Stomach (tissue), 9 donors: ENCODE results near the gene DIAPH2. TPM values are rescaled to one million over a fixed set of nuclear protein-coding genes. Genes with fewer than 3 reads are reported as not detected.

ENCODE experiments used
- DNase-seq, 2 donors: peaks; one replicate each; pipeline versions ENCODE4 v3.0.0 to v3.0.0-alpha.2; 2013 to 2019
- H3K27ac ChIP-seq, 5 donors: fragments of 200-600 bp in 4 of 5; sonication (generic) in 4 of 5; one replicate each; pipeline ENCODE4 v1.5.1; 2013 to 2019; ENCODE audit warnings: mild to moderate bottlenecking in 1 of 5, moderate library complexity in 1 of 5
- H3K27me3 ChIP-seq, 3 donors: fragments of 200-600 bp; sonication (generic); one replicate each; pipeline ENCODE4 v1.5.1; 2017 to 2019; ENCODE audit warnings: mixed run types in 1 of 3
- H3K36me3 ChIP-seq, 4 donors: fragments of 200-600 bp; sonication (generic); 1 replicate in 3 of 4; 2 replicates in 1 of 4; pipeline ENCODE4 v1.5.1; 2016 to 2019
- H3K4me1 ChIP-seq, 4 donors: fragments of 200-600 bp; sonication (generic); one replicate each; pipeline ENCODE4 v1.5.1; 2016 to 2019
- H3K4me3 ChIP-seq, 4 donors: fragments of 200-600 bp; sonication (generic) in 3 of 4; one replicate each; pipeline ENCODE4 v1.5.1; 2016 to 2019; ENCODE audit warnings: mild to moderate bottlenecking in 1 of 4
- H3K9me3 ChIP-seq, 4 donors: fragments of 200-600 bp; sonication (generic); one replicate each; pipeline ENCODE4 v1.5.1; 2016 to 2019
- CTCF ChIP-seq, 7 experiments: fragments of 450-650 bp in 4 of 7; fragments of 200-600 bp in 3 of 7; sonication (generic) in 3 of 7; IDR thresholded peaks; one replicate each; pipeline ENCODE4 v1.5.1; 2016 to 2019; ENCODE audit warnings: antibody characterized with exemption in 7 of 7, control low read depth in 2 of 7, mild to moderate bottlenecking in 1 of 7
- EP300 ChIP-seq: sonication (generic); formaldehyde crosslinking; IDR thresholded peaks from one replicate; pipeline ENCODE4 v1.6.1; 2017; ENCODE audit warnings: antibody characterized with exemption
- POLR2A ChIP-seq, 4 donors: fragments of 450-650 bp; IDR thresholded peaks; one replicate each; pipeline ENCODE4 v1.6.1; 2016; ENCODE audit warnings: antibody characterized with exemption in 4 of 4, control low read depth in 2 of 4, mild to moderate bottlenecking in 1 of 4, moderate library complexity in 1 of 4
- POLR2AphosphoS5 ChIP-seq, 3 donors: sonication (generic); formaldehyde crosslinking; IDR thresholded peaks; one replicate each; pipeline ENCODE4 v1.6.1; 2016; ENCODE audit warnings: antibody characterized with exemption in 3 of 3
- WGBS, 5 donors: extraction: QIAGEN DNeasy Blood & Tissue Kit in 3 of 5; methylation state at CpG; one replicate each; pipeline versions ENCODE4 v1.1.5 to v1.1.7; 2013 to 2018; 5-methylcytosine and 5-hydroxymethylcytosine counted together
- intact Hi-C: fragments of 100-400 bp; cut with DNase I; formaldehyde crosslinking; loops from one replicate; pipeline ENCODE4 v1.15.1; 2023; ENCODE audit warnings: low total_unique reads
- polyA plus RNA-seq, 3 donors: library from polyadenylated mRNA; stranded (reverse); fragments of 200-250 nt; gene quantifications; one replicate each; pipeline ENCODE4 v1.2.3, GENCODE V29; 2013
- total RNA-seq, 5 donors: library from RNA; depleted of rRNA; stranded (reverse); fragments of >200 nt; gene quantifications; one replicate each; pipeline versions ENCODE4 v1.1.0 to v1.2.3, GENCODE V29; 2014 to 2016
- donor health status: healthy with polysubstance abuse.
- donor health status: Bipolar disorder and iron deficiency.
- donor health status: healthy.

The DIAPH2 gene
- total and polyA plus RNA-seq, 8 donors: 5.2 to 52.5 (median 27.3) TPM

- H3K4me3 ChIP-seq: no peak overlapping the region
- no peak for DNase-seq
- no peaks in the 10 kb centered on the region for H3K36me3 ChIP-seq
- no peaks in the 10 kb centered on the region for H3K27me3 ChIP-seq
- TF ChIP-seq EP300 (no peak), POLR2AphosphoS5 (IDR thresholded peaks at IDR 0.05) (no peak), CTCF (IDR thresholded peaks at IDR 0.05) (no peak), POLR2A (IDR thresholded peaks at IDR 0.05) (no peak)
- intact Hi-C loops: no loop called here
- H3K27ac ChIP-seq: no peak overlapping the region
- no peaks in the 10 kb centered on the region for H3K9me3 ChIP-seq
- H3K4me1 ChIP-seq: no peaks in the 10 kb centered on the region
- WGBS, 5 donors: 65 to 80% (median 69%) methylated on average over 1 of the region's 1 CpG
Observed at GRCh38 chrX:97482666-97483300, 798.1 kb downstream of the DIAPH2 start.

- Histone ChIP-seq H3K27me3 (no peaks in the 10 kb centered on the region), H3K27ac (no peak overlapping the region), H3K36me3 (no peaks in the 10 kb centered on the region), H3K4me1 (no peaks in the 10 kb centered on the region), H3K4me3 (no peak overlapping the region), H3K9me3 (no peaks in the 10 kb centered on the region)
- DNase-seq: no peak
- TF ChIP-seq POLR2A (IDR thresholded peaks at IDR 0.05): no peak
- TF ChIP-seq CTCF (IDR thresholded peaks at IDR 0.05): no peak
- no peak for TF ChIP-seq EP300
- TF ChIP-seq POLR2AphosphoS5 (IDR thresholded peaks at IDR 0.05): no peak
- 88 to 100% (median 92%) methylated on average over 2 of the region's 2 CpGs for WGBS, 5 donors
- intact Hi-C loops: no loop called here
Observed at GRCh38 chrX:97490656-97491055, 806.0 kb downstream of the DIAPH2 start.

GRCh38 chrX:97494756-97495372 is 810.2 kb downstream of the DIAPH2 start:
- Histone ChIP-seq H3K27ac (no peak overlapping the region), H3K27me3 (no peaks in the 10 kb centered on the region), H3K4me1 (no peaks in the 10 kb centered on the region), H3K9me3 (peaks cover 0 to 3% (median 0%) of the 10 kb centered on the region in 4 donors), H3K36me3 (no peaks in the 10 kb centered on the region), H3K4me3 (no peak overlapping the region)
- TF ChIP-seq POLR2AphosphoS5 (IDR thresholded peaks at IDR 0.05) (no peak), EP300 (no peak), CTCF (IDR thresholded peaks at IDR 0.05) (no peak), POLR2A (IDR thresholded peaks at IDR 0.05) (no peak)
- intact Hi-C loops: no loop called here
- DNase-seq: no peak
- WGBS, 5 donors: 76 to 100% (median 97%) methylated on average over 1 of the region's 1 CpG

DNA sequence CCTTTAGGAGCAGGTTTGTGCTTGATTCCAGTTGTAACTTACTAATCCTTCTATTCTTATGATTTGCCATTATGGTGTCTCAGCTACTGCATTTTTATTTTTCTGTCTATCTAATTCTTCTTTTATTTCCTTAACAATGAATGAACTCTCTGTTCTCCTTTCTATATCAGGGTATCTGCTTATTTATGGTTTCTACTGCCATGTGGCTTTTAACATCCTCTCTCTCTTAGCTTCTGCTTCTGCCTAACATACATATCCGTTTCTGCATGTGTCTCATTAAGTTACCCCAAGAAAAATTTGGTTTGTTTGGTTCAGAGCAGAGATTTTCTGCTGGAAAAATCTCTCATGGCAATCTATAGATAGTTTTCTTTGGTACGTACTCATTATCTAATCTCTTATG is 813.5 kb downstream of the DIAPH2 start:
- no peak overlapping the region for H3K4me3 ChIP-seq
- no peaks in the 10 kb centered on the region for H3K4me1 ChIP-seq
- TF ChIP-seq POLR2A (IDR thresholded peaks at IDR 0.05): no peak
- no peak for TF ChIP-seq POLR2AphosphoS5 (IDR thresholded peaks at IDR 0.05)
- no peak for TF ChIP-seq CTCF (IDR thresholded peaks at IDR 0.05)
- TF ChIP-seq EP300: no peak
- peaks cover 0 to 4% (median 0%) of the 10 kb centered on the region in 4 donors for H3K9me3 ChIP-seq
- no peaks in the 10 kb centered on the region for H3K27me3 ChIP-seq
- no peak overlapping the region for H3K27ac ChIP-seq
- intact Hi-C loops: no loop called here
- H3K36me3 ChIP-seq: no peaks in the 10 kb centered on the region
- WGBS, 5 donors: 43 to 64% (median 60%) methylated on average over 2 of the region's 2 CpGs
- no peak for DNase-seq
